ENCODE measurements around the gene SOCS4.
"Not testable (repeated sequence)": the region's sequence is repeated elsewhere in the genome, so short reads cannot be mapped to it uniquely, and the experiment has no call there.

The SOCS4 gene

DNA sequence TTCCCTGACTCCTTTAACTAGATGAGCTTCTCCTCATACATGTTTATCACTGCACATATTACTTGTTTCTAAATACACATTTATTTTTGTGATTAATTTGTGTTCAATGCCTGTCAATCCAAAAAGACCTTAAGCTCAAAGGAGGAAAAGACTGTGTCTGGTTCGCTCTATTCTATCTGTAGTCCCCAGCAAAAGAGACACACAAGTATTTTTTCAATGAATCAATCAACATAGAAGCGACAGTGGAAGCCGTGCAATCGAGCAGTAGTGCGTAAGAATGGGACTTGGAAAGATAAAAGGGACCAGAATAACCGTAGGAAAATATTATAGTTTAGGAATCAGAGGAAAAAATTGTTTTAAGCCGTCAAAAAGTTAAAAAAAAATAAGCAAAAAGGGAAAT is 1.1 kb upstream of the SOCS4 start:
- TF ChIP-seq Cebpa-rat (IDR thresholded peaks at IDR 0.05) = no peak
- Histone ChIP-seq H3K9ac (peak overlapping the region; percentile 82 to 94 (median 92)), H4K20me1 (peaks cover 6 to 29% (median 27%) of the 10 kb centered on the region in 11 experiments; a peak in 18 of 22 replicates), H3K9me3 (replicated peaks in 1 of 11) (no peaks in the 10 kb centered on the region), H3K27me3 (no peaks in the 10 kb centered on the region), H3K4me1 (peaks cover 23 to 42% (median 38%) of the 10 kb centered on the region in 10 experiments), H3K27ac (peak overlapping the region in 10 of 11 experiments; percentile 78 to 94 (median 92); a peak in 19 of 22 replicates), H3K4me2 (peak overlapping the region; percentile 75 to 95 (median 87)), H3K36me3 (peaks cover 0 to 35% (median 32%) of the 10 kb centered on the region in 11 experiments; a peak in 15 of 22 replicates), H3K4me3 (peak overlapping the region; percentile 75 to 92 (median 85))

DNA sequence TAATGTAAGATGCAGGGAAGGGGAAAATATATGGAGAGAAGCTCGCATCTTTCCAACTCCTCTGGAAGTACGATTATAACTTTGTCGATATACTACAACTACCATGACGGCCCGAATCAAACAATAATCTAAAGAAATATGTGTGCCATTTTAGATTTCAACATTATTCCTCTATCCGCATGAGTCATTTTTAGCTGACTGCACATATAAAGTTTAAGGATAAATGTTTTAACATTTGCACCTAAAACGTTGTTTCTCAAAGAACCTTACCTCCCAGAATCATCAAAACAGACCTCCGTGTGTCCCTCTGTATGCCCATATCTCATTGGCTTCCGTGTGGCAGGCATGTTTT is 619 bp upstream of the SOCS4 start:
- no peak for TF ChIP-seq Cebpa-rat (IDR thresholded peaks at IDR 0.05)
- Histone ChIP-seq H4K20me1 (peaks cover 9 to 34% (median 32%) of the 10 kb centered on the region in 11 experiments; a peak in 18 of 22 replicates), H3K27ac (peak overlapping the region; percentile 12 to 94 (median 91); a peak in 21 of 22 replicates), H3K27me3 (no peaks in the 10 kb centered on the region), H3K9me3 (replicated peaks in 1 of 11) (no peaks in the 10 kb centered on the region), H3K36me3 (peaks cover 0 to 34% (median 28%) of the 10 kb centered on the region in 11 experiments; a peak in 15 of 22 replicates), H3K9ac (peak overlapping the region; percentile 82 to 94 (median 92)), H3K4me3 (peak overlapping the region; percentile 75 to 92 (median 85)), H3K4me1 (peaks cover 28 to 46% (median 42%) of the 10 kb centered on the region in 10 experiments), H3K4me2 (peak overlapping the region; percentile 75 to 95 (median 87))

DNA sequence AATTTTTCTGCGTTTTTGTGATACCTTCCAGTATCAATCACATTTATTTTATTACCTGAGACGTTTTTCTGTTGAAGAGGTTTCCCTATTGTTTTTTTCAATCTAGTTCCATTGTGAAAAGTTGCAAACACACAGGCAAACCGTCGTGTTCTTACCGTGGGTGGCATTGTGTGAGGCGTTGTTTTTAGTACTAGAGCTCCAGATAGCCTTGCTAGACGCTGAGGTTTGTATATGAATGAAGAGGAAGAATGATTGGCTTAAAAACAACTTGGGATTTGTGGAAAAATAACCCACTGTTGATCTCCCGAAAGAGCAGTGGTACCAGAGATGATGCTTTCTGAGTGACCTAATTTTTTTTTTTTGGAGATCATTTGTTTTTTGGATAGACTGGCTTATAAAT is 1.0 kb downstream of the SOCS4 start:
- Histone ChIP-seq H4K20me1 (peaks cover 9 to 50% (median 42%) of the 10 kb centered on the region in 11 experiments; a peak in 18 of 22 replicates), H3K4me1 (peaks cover 32 to 52% (median 48%) of the 10 kb centered on the region in 10 experiments), H3K9ac (peak overlapping the region; percentile 82 to 94 (median 92)), H3K4me2 (peak overlapping the region; percentile 71 to 98 (median 86)), H3K27me3 (no peaks in the 10 kb centered on the region), H3K27ac (peak overlapping the region; percentile 2 to 94 (median 91); a peak in 20 of 22 replicates), H3K36me3 (peaks cover 0 to 34% (median 20%) of the 10 kb centered on the region in 11 experiments; a peak in 16 of 22 replicates), H3K9me3 (replicated peaks in 1 of 11) (no peaks in the 10 kb centered on the region), H3K4me3 (peak overlapping the region; percentile 75 to 92 (median 85))
- no peak for TF ChIP-seq Cebpa-rat (IDR thresholded peaks at IDR 0.05)

DNA sequence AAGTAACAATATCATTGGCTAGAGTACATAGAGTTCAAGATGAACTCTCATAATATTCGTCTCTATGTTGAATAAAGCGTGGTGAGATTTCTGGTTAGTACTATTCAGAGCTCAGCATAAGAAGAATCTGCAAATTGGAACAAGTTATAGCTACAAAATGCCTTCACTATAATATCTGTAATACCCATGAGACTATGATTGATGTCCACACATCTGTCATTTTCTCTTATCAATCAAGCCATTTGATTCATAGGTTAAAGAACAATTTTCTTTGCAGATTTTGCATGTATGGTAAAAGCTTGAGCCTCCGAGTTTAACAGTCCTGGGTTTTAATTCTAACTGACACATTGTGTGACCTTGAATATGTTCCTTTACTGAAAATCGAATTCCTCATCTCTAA is 1.4 kb downstream of the SOCS4 start:
- H3K9ac ChIP-seq = peak overlapping the region; percentile 82 to 94 (median 92); a peak in 21 of 22 replicates
- H3K4me1 ChIP-seq = peaks cover 32 to 52% (median 48%) of the 10 kb centered on the region in 10 experiments
- TF ChIP-seq Cebpa-rat (IDR thresholded peaks at IDR 0.05) = no peak
- peaks cover 9 to 53% (median 44%) of the 10 kb centered on the region in 11 experiments; a peak in 18 of 22 replicates for H4K20me1 ChIP-seq
- peaks cover 2 to 34% (median 18%) of the 10 kb centered on the region in 11 experiments; a peak in 19 of 22 replicates for H3K36me3 ChIP-seq
- H3K27ac ChIP-seq = peak overlapping the region; percentile 2 to 94 (median 91); a peak in 18 of 22 replicates
- peak overlapping the region; percentile 75 to 92 (median 85) for H3K4me3 ChIP-seq
- peak overlapping the region; percentile 71 to 98 (median 86) for H3K4me2 ChIP-seq
- no peaks in the 10 kb centered on the region for H3K27me3 ChIP-seq
- H3K9me3 ChIP-seq (replicated peaks in 1 of 11) = no peaks in the 10 kb centered on the region

DNA sequence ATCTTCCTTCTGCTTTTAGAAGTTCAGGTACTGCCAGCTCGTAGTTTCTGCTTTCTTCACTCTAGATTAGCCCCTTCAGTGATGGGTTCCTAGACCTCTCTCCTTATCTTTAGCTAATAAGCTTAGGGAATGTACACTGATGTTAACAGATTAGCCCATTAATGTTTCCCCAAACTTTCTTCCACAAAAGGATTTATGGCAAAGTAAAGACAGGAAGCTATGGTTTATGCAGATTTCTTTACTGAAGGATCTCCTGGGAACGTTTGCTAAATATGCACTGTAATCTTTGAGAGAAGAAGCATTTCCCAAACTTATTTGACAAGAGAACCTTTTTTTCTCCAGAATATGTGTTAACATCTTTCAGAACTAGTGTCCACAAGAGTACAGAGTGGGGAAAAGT is 4.2 kb downstream of the SOCS4 start:
- Histone ChIP-seq H3K27me3 (no peaks in the 10 kb centered on the region), H3K4me3 (peak overlapping the region in 1 of 10 experiments; percentile 13; a peak in 2 of 20 replicates), H3K27ac (peak overlapping the region in 6 of 11 experiments; percentile 3 to 31 (median 14); a peak in 4 of 22 replicates), H3K36me3 (peaks cover 28 to 51% (median 37%) of the 10 kb centered on the region in 11 experiments), H4K20me1 (peaks cover 9 to 64% (median 45%) of the 10 kb centered on the region in 11 experiments; a peak in 18 of 22 replicates), H3K4me2 (peak overlapping the region; percentile 68 to 98 (median 81)), H3K9me3 (replicated peaks in 1 of 11) (peaks cover 0 to 5% (median 1%) of the 10 kb centered on the region in 11 experiments; a peak in 7 of 22 replicates), H3K9ac (peak overlapping the region in 9 of 11 experiments; percentile 6 to 64 (median 35); a peak in 12 of 22 replicates), H3K4me1 (peaks cover 22 to 42% (median 38%) of the 10 kb centered on the region in 10 experiments)
- no peak for TF ChIP-seq Cebpa-rat (IDR thresholded peaks at IDR 0.05)

DNA sequence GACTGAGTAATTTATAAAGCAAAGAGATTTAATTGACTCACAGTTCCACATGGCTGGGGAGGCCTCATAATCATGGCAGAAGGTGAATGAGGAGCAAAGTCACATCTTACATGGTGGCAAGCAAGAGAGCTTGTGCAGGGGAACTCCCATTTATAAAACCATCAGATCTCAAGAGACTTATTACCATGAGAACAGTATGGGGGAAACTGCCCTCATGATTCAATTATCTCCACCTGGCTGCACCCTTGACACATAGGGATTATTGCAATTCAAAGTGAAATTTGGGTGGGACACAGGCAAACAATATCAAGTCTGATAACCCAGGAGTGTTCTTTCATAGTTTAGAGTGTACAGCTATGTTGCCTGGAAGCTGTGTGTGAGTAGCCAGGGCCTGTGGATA is 11.0 kb downstream of the SOCS4 start:
- Histone ChIP-seq H3K9me3 (replicated peaks in 1 of 11) (peaks cover 0 to 26% (median 21%) of the 10 kb centered on the region in 11 experiments; a peak in 19 of 22 replicates), H3K9ac (peak overlapping the region in 1 of 11 experiments; percentile 11; a peak in 1 of 22 replicates), H3K36me3 (peaks cover 70 to 99% (median 88%) of the 10 kb centered on the region in 11 experiments), H4K20me1 (peaks cover 0 to 56% (median 18%) of the 10 kb centered on the region in 11 experiments; a peak in 14 of 22 replicates)
- H3K27me3 ChIP-seq, H3K4me2 ChIP-seq, H3K4me3 ChIP-seq, H3K4me1 ChIP-seq, H3K27ac ChIP-seq: not testable (repeated sequence)

DNA sequence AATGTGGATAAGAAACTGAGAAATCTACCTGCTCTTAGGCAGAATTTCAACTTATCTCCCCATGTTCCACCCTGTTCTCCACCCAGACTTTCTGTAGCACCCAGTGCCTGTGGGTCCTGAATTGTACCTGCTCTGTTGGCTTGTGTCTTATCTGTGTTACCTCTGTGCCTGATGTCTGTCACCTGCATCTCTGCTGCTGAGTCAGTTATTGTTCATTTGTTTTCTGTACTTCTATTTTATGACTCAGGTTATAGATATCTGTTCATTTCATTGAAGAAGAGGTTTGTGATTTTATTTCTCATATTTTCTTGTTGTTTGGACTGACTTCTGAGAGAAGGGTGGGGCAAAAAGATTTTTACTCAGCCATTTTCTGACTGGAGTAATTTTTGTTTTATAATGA is 11.7 kb downstream of the SOCS4 start:
- Histone ChIP-seq H3K9me3 (replicated peaks in 1 of 11) (peaks cover 0 to 26% (median 21%) of the 10 kb centered on the region in 11 experiments; a peak in 19 of 22 replicates), H3K4me1 (no peaks in the 10 kb centered on the region), H4K20me1 (peaks cover 0 to 60% (median 19%) of the 10 kb centered on the region in 11 experiments; a peak in 14 of 22 replicates), H3K27me3 (no peaks in the 10 kb centered on the region), H3K4me2 (no peak overlapping the region), H3K9ac (peak overlapping the region in 1 of 11 experiments; percentile 11; a peak in 1 of 22 replicates), H3K4me3 (no peak overlapping the region), H3K36me3 (peaks cover 73 to 99% (median 90%) of the 10 kb centered on the region in 11 experiments), H3K27ac (no peak overlapping the region)
- TF ChIP-seq Cebpa-rat (IDR thresholded peaks at IDR 0.05) = no peak

DNA sequence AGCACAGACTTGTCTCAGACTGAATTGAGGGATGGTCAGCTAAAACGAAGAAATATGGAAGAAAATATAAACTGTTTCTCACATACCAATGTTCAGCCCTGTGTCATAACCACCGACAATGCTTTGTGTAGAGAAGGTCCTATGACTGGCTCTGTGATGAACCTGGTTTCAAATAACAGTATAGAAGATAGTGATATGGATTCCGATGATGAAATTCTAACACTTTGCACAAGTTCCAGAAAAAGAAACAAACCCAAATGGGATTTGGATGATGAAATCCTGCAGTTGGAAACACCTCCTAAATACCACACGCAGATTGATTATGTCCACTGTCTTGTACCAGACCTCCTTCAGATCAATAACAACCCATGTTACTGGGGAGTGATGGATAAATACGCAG is 16.5 kb downstream of the SOCS4 start:
- Histone ChIP-seq H3K4me2 (no peak overlapping the region), H3K27ac (no peak overlapping the region), H3K27me3 (no peaks in the 10 kb centered on the region), H3K4me1 (no peaks in the 10 kb centered on the region), H3K9ac (no peak overlapping the region), H3K36me3 (peaks cover 42 to 75% (median 60%) of the 10 kb centered on the region in 11 experiments), H3K9me3 (replicated peaks in 1 of 11) (no peaks in the 10 kb centered on the region), H3K4me3 (no peak overlapping the region), H4K20me1 (peaks cover 0 to 48% (median 18%) of the 10 kb centered on the region in 11 experiments; a peak in 14 of 22 replicates)
- no peak for TF ChIP-seq Cebpa-rat (IDR thresholded peaks at IDR 0.05)

DNA sequence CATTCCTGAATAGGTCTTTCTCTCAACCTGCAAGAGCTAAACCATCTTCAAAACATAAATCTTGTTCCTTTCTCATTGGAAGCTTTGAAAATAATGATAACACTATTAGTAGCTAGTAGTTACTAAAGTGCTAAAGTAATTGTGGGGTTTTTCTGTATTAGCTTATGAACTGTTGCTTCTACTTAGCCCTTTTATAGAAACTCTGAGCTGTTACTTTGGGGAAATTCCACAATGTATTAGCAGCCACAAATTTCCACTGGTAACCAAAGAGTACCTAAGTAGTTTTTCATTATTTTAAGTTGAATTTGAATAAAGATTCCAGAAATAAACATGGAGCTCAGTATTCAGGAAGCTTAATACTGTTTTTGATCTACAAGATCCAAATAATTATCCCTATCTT is 18.1 kb downstream of the SOCS4 start:
- Histone ChIP-seq H3K4me1 (peaks cover 0 to 8% (median 0%) of the 10 kb centered on the region in 10 experiments; a peak in 5 of 20 replicates), H3K27ac (no peak overlapping the region), H3K36me3 (peaks cover 27 to 59% (median 46%) of the 10 kb centered on the region in 11 experiments), H4K20me1 (peaks cover 0 to 33% (median 10%) of the 10 kb centered on the region in 11 experiments; a peak in 12 of 22 replicates), H3K27me3 (no peaks in the 10 kb centered on the region), H3K4me3 (no peak overlapping the region), H3K9me3 (replicated peaks in 1 of 11) (no peaks in the 10 kb centered on the region), H3K4me2 (no peak overlapping the region), H3K9ac (no peak overlapping the region)
- no peak for TF ChIP-seq Cebpa-rat (IDR thresholded peaks at IDR 0.05)

Measured in BLaER1 treated with 17β-estradiol and CSF1 and Interleukin-3, amounts not matched to agents 10 nM and 100 nM (cell line).